IMR-90 (cell line): ENCODE data around the gene TMEM231. TPM values are rescaled to one million over a fixed set of nuclear protein-coding genes. Genes with fewer than 3 reads are reported as not detected.

ENCODE experiments used
- ATAC-seq: fragments of 200-7000 bp; cut with Tn5 transposase; 2 replicates; pipeline ENCODE4 v1.9.1; 2020; ENCODE audit warnings: low read depth, mild to moderate bottlenecking, moderate library complexity
- BruUV-seq: library from RNA; stranded (reverse); fragments of 400-500 nt; replicated peaks from 2 replicates; lab custom pipeline; 2021; lab: Mats Ljungman, UMichigan
- CTCF ChIA-PET: fragments of 300-600 bp; formaldehyde crosslinking; extraction: SDS; loops from one replicate; lab custom pipeline; 2021; ENCODE audit warnings: antibody characterized with exemption; lab: Yijun Ruan, JAX
- POLR2A ChIA-PET: fragments of 300-600 bp; sonication (Branson Sonifier 250); formaldehyde crosslinking; loops from one replicate; lab custom pipeline; 2022; ENCODE audit warnings: antibody characterized with exemption; ENCODE audit not compliant: unreplicated experiment; lab: Charles Lee
- DNase-seq: peaks from one replicate; pipeline ENCODE4 v3.0.0; 2013
- H2AFZ ChIP-seq: replicated peaks from 2 replicates; pipeline ENCODE3; 2013; ENCODE audit warnings: low read length, mild to moderate bottlenecking; ENCODE audit not compliant: poor library complexity
- H2AK5ac ChIP-seq: 2 replicates; pipeline ENCODE4 v1.6.1; 2013; ENCODE audit warnings: low read depth, low read length, inconsistent platforms
- H2AK9ac ChIP-seq: replicated peaks from 2 replicates; pipeline ENCODE3; 2013; ENCODE audit warnings: mild to moderate bottlenecking, low read depth, low read length, moderate library complexity; ENCODE audit not compliant: poor library complexity
- H2BK120ac ChIP-seq: 2 replicates; pipeline ENCODE4 v1.6.1; 2013; ENCODE audit warnings: low read depth, low read length, inconsistent platforms
- H2BK15ac ChIP-seq: 3 replicates; pipeline ENCODE4 v1.6.1; 2013; ENCODE audit warnings: low read depth, low read length, inconsistent platforms
- H2BK20ac ChIP-seq: 2 replicates; pipeline ENCODE4 v1.6.1; 2013; ENCODE audit warnings: low read depth, mild to moderate bottlenecking, inconsistent platforms, low read length, moderate library complexity
- H2BK5ac ChIP-seq: 2 replicates; pipeline ENCODE4 v1.6.1; 2013; ENCODE audit warnings: mild to moderate bottlenecking, low read depth, low read length, inconsistent platforms; ENCODE audit not compliant: poor library complexity, severe bottlenecking
- H3K14ac ChIP-seq: replicated peaks from 2 replicates; pipeline ENCODE4 v1.6.1; 2013; ENCODE audit warnings: low read depth, low read length, inconsistent platforms
- H3K18ac ChIP-seq: 2 replicates; pipeline ENCODE4 v1.6.1; 2013; ENCODE audit warnings: low read depth, low read length, control low read depth
- H3K23ac ChIP-seq: 2 replicates; pipeline ENCODE4 v1.6.1; 2013; ENCODE audit warnings: low read depth, low read length, inconsistent platforms
- H3K27ac ChIP-seq: 2 replicates; pipeline ENCODE4 v1.5.1; 2013; ENCODE audit warnings: mild to moderate bottlenecking, control low read depth, low read length; ENCODE audit not compliant: insufficient read depth
- H3K27me3 ChIP-seq: 2 replicates; pipeline ENCODE4 v1.6.1; 2013; ENCODE audit warnings: low read length; ENCODE audit not compliant: control insufficient read depth, insufficient read depth
- H3K36me3 ChIP-seq: 2 replicates; pipeline ENCODE4 v1.6.1; 2013; ENCODE audit warnings: low read length, mixed read lengths; ENCODE audit not compliant: control insufficient read depth, insufficient read depth
- H3K4ac ChIP-seq: 2 replicates; pipeline ENCODE4 v1.6.1; 2013; ENCODE audit warnings: low read depth, low read length, inconsistent platforms
- H3K4me1 ChIP-seq: 2 replicates; pipeline ENCODE4 v1.6.1; 2013; ENCODE audit warnings: low read length, mixed read lengths; ENCODE audit not compliant: control insufficient read depth, insufficient read depth
- H3K4me2 ChIP-seq: 2 replicates; pipeline ENCODE4 v1.6.1; 2013; ENCODE audit warnings: low read depth, mild to moderate bottlenecking, control low read depth, low read length, moderate library complexity
- H3K4me3 ChIP-seq: 2 replicates; pipeline ENCODE4 v1.5.1; 2013; ENCODE audit warnings: low read depth, mild to moderate bottlenecking, control low read depth, low read length, moderate library complexity; ENCODE audit not compliant: insufficient read depth
- H3K56ac ChIP-seq: 2 replicates; pipeline ENCODE4 v1.6.1; 2013; ENCODE audit warnings: low read length, inconsistent platforms; ENCODE audit not compliant: insufficient read depth; ENCODE audit errors: extremely low read depth
- H3K79me1 ChIP-seq, 2 experiments: 2 replicates each; pipeline ENCODE4 v1.6.1; 2013; ENCODE audit warnings: low read length in 2 of 2, inconsistent platforms in 1 of 2, low read depth in 1 of 2
- H3K9ac ChIP-seq: 2 replicates; pipeline ENCODE4 v1.6.1; 2013; ENCODE audit warnings: low read depth, low read length, control low read depth
- H3K9me1 ChIP-seq: 2 replicates; pipeline ENCODE4 v1.6.1; 2013; ENCODE audit warnings: low read length, inconsistent platforms; ENCODE audit not compliant: insufficient read depth
- H3K9me3 ChIP-seq: 2 replicates; pipeline ENCODE4 v1.6.1; 2013; ENCODE audit warnings: low read length; ENCODE audit not compliant: control insufficient read depth, insufficient read depth
- H4K20me1 ChIP-seq: 2 replicates; pipeline ENCODE4 v1.6.1; 2013; ENCODE audit warnings: low read length, inconsistent platforms; ENCODE audit not compliant: insufficient read depth
- H4K5ac ChIP-seq: 2 replicates; pipeline ENCODE4 v1.6.1; 2013; ENCODE audit warnings: mild to moderate bottlenecking, low read depth, low read length, control low read depth
- H4K8ac ChIP-seq, 2 experiments: 2 replicates each; pipeline ENCODE4 v1.6.1; 2013; ENCODE audit warnings: low read depth in 2 of 2, low read length in 2 of 2, control low read depth in 1 of 2, inconsistent platforms in 1 of 2
- H4K91ac ChIP-seq: 2 replicates; pipeline ENCODE4 v1.6.1; 2013; ENCODE audit warnings: low read depth, low read length, inconsistent platforms; ENCODE audit not compliant: insufficient read depth
- BHLHE40 ChIP-seq: fragments of 150-350 bp; IDR thresholded peaks from 2 replicates; pipeline ENCODE4 v1.6.1; 2016; ENCODE audit warnings: mild to moderate bottlenecking, low read depth, low read length
- CEBPB ChIP-seq: IDR thresholded peaks from 2 replicates; pipeline ENCODE4 v1.6.1; 2012; ENCODE audit warnings: low read depth, low read length, improper control_type of control experiment
- CHD1 ChIP-seq: IDR thresholded peaks from 2 replicates; pipeline ENCODE4 v1.6.1; 2012; ENCODE audit warnings: low read depth, low read length, improper control_type of control experiment
- FOS ChIP-seq: fragments of 150-350 bp; IDR thresholded peaks from 2 replicates; pipeline ENCODE4 v1.6.1; 2016; ENCODE audit warnings: low read depth, low read length
- MAFK ChIP-seq: IDR thresholded peaks from 2 replicates; pipeline ENCODE4 v1.6.1; 2012; ENCODE audit warnings: low read depth, low read length, improper control_type of control experiment
- MAZ ChIP-seq: IDR thresholded peaks from 2 replicates; pipeline ENCODE4 v1.6.1; 2012; ENCODE audit warnings: low read depth, mild to moderate bottlenecking, low read length, improper control_type of control experiment, moderate library complexity, borderline replicate concordance
- MXI1 ChIP-seq: IDR thresholded peaks from 2 replicates; pipeline ENCODE4 v1.6.1; 2012; ENCODE audit warnings: low read depth, mild to moderate bottlenecking, low read length, moderate library complexity, borderline replicate concordance
- NFE2L2 ChIP-seq: fragments of 150-350 bp; IDR thresholded peaks from 2 replicates; pipeline ENCODE4 v1.6.1; 2016; ENCODE audit warnings: low read depth, mild to moderate bottlenecking, low read length
- POLR2A ChIP-seq: IDR thresholded peaks from 2 replicates; pipeline ENCODE4 v1.6.1; 2012; ENCODE audit warnings: mild to moderate bottlenecking, low read depth, low read length
- RAD21 ChIP-seq: IDR thresholded peaks from 2 replicates; pipeline ENCODE4 v1.6.1; 2012; ENCODE audit warnings: low read length, improper control_type of control experiment
- RCOR1 ChIP-seq: IDR thresholded peaks from 2 replicates; pipeline ENCODE4 v1.6.1; 2012; ENCODE audit warnings: mild to moderate bottlenecking, low read length, improper control_type of control experiment; ENCODE audit not compliant: insufficient replicate concordance
- RFX5 ChIP-seq: IDR thresholded peaks from 2 replicates; pipeline ENCODE4 v1.8.0; 2012; ENCODE audit warnings: low read depth, mild to moderate bottlenecking, low read length, moderate library complexity
- SMC3 ChIP-seq: fragments of 150-350 bp; IDR thresholded peaks from 2 replicates; pipeline ENCODE4 v1.6.1; 2016; ENCODE audit warnings: low read depth, mild to moderate bottlenecking, antibody characterized with exemption, low read length, moderate library complexity
- WGBS, 2 experiments: methylation state at CpG; one replicate each; pipeline versions ENCODE4 v1.1.5 to v1.1.7; 2013; ENCODE audit warnings: missing lambda C conversion rate in 2 of 2; ENCODE audit not compliant: insufficient read length in 1 of 2; ENCODE audit errors: extremely low coverage in 2 of 2; 5-methylcytosine and 5-hydroxymethylcytosine counted together
- dilution Hi-C: fragments of 300-500 bp; cut with HindIII; formaldehyde crosslinking; loops from one replicate; pipeline ENCODE4 v1.14.3; 2018; ENCODE audit warnings: low sequenced_read_pairs; ENCODE audit not compliant: unreplicated experiment
- in situ Hi-C: fragments of 300-500 bp; cut with MboI; formaldehyde crosslinking; loops from 3 replicates; pipeline ENCODE4 v1.14.3; 2019; ENCODE audit warnings: low sequenced_read_pairs, inconsistent platforms, mixed read lengths
- intact Hi-C: fragments of 100-400 bp; cut with micrococcal nuclease; formaldehyde crosslinking; loops from 2 replicates; pipeline ENCODE4 v1.10.0; 2022
- polyA plus RNA-seq, 3 experiments: library from polyadenylated mRNA; depleted of rRNA; stranded (reverse); fragments of >200 nt; gene quantifications; 2 replicates each; pipeline ENCODE4 v1.2.3, GENCODE V29; 2012; ENCODE audit warnings: low replicate concordance in 1 of 3
- total RNA-seq: library from RNA; depleted of rRNA; stranded (reverse); fragments of >200 nt; gene quantifications from 2 replicates; pipeline ENCODE4 v1.2.3, GENCODE V29; 2012
- TF ChIP-seq, protein P1 (sequence below): fragments of 150-350 bp; IDR thresholded peaks from 2 replicates; pipeline ENCODE4 v1.6.1; 2016; ENCODE audit warnings: low read depth, mild to moderate bottlenecking, low read length, moderate library complexity, borderline replicate concordance
- TF ChIP-seq, protein P2 (sequence below): fragments of 150-350 bp; IDR thresholded peaks from 2 replicates; pipeline ENCODE4 v1.6.1; 2017; ENCODE audit warnings: mild to moderate bottlenecking, antibody characterized with exemption, low read length, low read depth
- TF ChIP-seq, protein P3 (sequence below): conservative IDR thresholded peaks from 2 replicates; pipeline ENCODE4 v1.5.1; 2012; ENCODE audit warnings: mild to moderate bottlenecking, low read depth, low read length, improper control_type of control experiment

The TMEM231 gene
- total and polyA plus RNA-seq, 2 of the 4 experiments (the other 2 are of a cell fraction) = 10.6 to 15.4 TPM

DNA sequence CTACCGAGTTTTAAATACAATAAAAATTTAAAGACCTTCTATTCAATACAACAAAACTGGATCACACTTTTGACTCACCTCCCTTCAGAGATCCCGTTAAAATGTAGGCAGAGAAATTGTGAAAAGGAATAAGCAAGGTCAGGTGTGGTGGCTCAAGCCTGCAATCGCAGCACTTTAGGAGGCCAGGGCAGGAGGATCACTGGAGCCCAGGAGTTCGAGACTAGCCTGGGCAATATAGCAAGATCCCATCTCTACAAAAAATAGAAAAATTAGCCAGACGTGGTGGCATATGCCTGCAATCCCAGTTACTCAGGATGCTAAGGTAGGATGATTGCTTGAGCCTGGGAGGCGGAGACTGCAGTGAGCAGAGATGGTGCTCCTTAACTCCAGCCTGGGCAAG is 36.9 kb downstream of the TMEM231 start:
- no peaks in the 10 kb centered on the region for H3K9me3 ChIP-seq
- no peak overlapping the region for H3K18ac ChIP-seq
- no peak overlapping the region for H3K56ac ChIP-seq
- H3K4me3 ChIP-seq = no peak overlapping the region
- H2AFZ ChIP-seq = no peak overlapping the region
- DNase-seq (no peak), ATAC-seq (no peak)
- dilution Hi-C loops (no loop called here), in situ Hi-C loops (no loop called here), intact Hi-C loops (no loop called here)
- H2BK5ac ChIP-seq = no peak overlapping the region
- no peak overlapping the region for H2BK120ac ChIP-seq
- H3K4me1 ChIP-seq = no peaks in the 10 kb centered on the region
- POLR2A ChIA-PET = no interaction called here
- H4K20me1 ChIP-seq = no peaks in the 10 kb centered on the region
- no peak overlapping the region for H2BK15ac ChIP-seq
- H3K9me1 ChIP-seq = no peaks in the 10 kb centered on the region
- H4K5ac ChIP-seq = no peak overlapping the region
- H3K27ac ChIP-seq = no peak overlapping the region
- CTCF ChIA-PET = interaction anchor here (0.6 kb wide), 1 partner anchor 65 kb away, joined by 3 read pairs; no protein-coding TSS in a partner anchor
- H3K27me3 ChIP-seq = no peaks in the 10 kb centered on the region
- no peak overlapping the region for H3K9ac ChIP-seq
- no peak overlapping the region for H2AK9ac ChIP-seq
- no peak overlapping the region for H3K23ac ChIP-seq
- H4K8ac ChIP-seq = no peak overlapping the region
- no peak overlapping the region for H3K4ac ChIP-seq
- H2AK5ac ChIP-seq = no peak overlapping the region
- no peak overlapping the region for H4K91ac ChIP-seq
- WGBS, 2 experiments = no CpG with 5 or more reads among the region's 6 CpGs
- no peak overlapping the region for H3K14ac ChIP-seq
- H3K4me2 ChIP-seq = no peak overlapping the region
- BruUV-seq = no TSS peak
- no peaks in the 10 kb centered on the region for H3K79me1 ChIP-seq
- H3K36me3 ChIP-seq = no peaks in the 10 kb centered on the region
- no peak overlapping the region for H2BK20ac ChIP-seq
- no peak for TF ChIP-seq CEBPB
- TF ChIP-seq, protein P1, sequence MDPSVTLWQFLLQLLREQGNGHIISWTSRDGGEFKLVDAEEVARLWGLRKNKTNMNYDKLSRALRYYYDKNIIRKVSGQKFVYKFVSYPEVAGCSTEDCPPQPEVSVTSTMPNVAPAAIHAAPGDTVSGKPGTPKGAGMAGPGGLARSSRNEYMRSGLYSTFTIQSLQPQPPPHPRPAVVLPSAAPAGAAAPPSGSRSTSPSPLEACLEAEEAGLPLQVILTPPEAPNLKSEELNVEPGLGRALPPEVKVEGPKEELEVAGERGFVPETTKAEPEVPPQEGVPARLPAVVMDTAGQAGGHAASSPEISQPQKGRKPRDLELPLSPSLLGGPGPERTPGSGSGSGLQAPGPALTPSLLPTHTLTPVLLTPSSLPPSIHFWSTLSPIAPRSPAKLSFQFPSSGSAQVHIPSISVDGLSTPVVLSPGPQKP = no peak
- no peak for TF ChIP-seq FOS
- TF ChIP-seq MXI1 = no peak
- no peak for TF ChIP-seq RCOR1
- TF ChIP-seq, protein P2, sequence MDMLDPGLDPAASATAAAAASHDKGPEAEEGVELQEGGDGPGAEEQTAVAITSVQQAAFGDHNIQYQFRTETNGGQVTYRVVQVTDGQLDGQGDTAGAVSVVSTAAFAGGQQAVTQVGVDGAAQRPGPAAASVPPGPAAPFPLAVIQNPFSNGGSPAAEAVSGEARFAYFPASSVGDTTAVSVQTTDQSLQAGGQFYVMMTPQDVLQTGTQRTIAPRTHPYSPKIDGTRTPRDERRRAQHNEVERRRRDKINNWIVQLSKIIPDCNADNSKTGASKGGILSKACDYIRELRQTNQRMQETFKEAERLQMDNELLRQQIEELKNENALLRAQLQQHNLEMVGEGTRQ = no peak
- no peak for TF ChIP-seq CHD1
- no peak for TF ChIP-seq RFX5
- no peak for TF ChIP-seq RAD21
- TF ChIP-seq, protein P3, sequence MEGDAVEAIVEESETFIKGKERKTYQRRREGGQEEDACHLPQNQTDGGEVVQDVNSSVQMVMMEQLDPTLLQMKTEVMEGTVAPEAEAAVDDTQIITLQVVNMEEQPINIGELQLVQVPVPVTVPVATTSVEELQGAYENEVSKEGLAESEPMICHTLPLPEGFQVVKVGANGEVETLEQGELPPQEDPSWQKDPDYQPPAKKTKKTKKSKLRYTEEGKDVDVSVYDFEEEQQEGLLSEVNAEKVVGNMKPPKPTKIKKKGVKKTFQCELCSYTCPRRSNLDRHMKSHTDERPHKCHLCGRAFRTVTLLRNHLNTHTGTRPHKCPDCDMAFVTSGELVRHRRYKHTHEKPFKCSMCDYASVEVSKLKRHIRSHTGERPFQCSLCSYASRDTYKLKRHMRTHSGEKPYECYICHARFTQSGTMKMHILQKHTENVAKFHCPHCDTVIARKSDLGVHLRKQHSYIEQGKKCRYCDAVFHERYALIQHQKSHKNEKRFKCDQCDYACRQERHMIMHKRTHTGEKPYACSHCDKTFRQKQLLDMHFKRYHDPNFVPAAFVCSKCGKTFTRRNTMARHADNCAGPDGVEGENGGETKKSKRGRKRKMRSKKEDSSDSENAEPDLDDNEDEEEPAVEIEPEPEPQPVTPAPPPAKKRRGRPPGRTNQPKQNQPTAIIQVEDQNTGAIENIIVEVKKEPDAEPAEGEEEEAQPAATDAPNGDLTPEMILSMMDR = no peak
- TF ChIP-seq NFE2L2 = no peak
- TF ChIP-seq POLR2A = no peak
- TF ChIP-seq SMC3 = no peak
- TF ChIP-seq MAFK = no peak
- TF ChIP-seq MAZ = no peak
- no peak for TF ChIP-seq BHLHE40
